GM12801 (cell line): ENCODE results near the gene KCNQ1.

ENCODE experiments used
- CTCF ChIP-seq: IDR thresholded peaks from one replicate; pipeline ENCODE4 v1.5.1; 2011; ENCODE audit warnings: control low read depth; ENCODE audit not compliant: insufficient read length; ENCODE audit errors: extremely low read depth

The KCNQ1 gene

GRCh38 chr11:2592559-2593392, 148.0 kb downstream of the KCNQ1 start:
- no peak for TF ChIP-seq CTCF

- no peak for TF ChIP-seq CTCF
Measured at GRCh38 chr11:2593393-2593950, 148.7 kb downstream of the KCNQ1 start.

- TF ChIP-seq CTCF: no peak
Measured at GRCh38 chr11:2594267-2594666, 149.5 kb downstream of the KCNQ1 start.

GRCh38 chr11:2595204-2595603, 150.4 kb downstream of the KCNQ1 start:
- no peak for TF ChIP-seq CTCF

DNA sequence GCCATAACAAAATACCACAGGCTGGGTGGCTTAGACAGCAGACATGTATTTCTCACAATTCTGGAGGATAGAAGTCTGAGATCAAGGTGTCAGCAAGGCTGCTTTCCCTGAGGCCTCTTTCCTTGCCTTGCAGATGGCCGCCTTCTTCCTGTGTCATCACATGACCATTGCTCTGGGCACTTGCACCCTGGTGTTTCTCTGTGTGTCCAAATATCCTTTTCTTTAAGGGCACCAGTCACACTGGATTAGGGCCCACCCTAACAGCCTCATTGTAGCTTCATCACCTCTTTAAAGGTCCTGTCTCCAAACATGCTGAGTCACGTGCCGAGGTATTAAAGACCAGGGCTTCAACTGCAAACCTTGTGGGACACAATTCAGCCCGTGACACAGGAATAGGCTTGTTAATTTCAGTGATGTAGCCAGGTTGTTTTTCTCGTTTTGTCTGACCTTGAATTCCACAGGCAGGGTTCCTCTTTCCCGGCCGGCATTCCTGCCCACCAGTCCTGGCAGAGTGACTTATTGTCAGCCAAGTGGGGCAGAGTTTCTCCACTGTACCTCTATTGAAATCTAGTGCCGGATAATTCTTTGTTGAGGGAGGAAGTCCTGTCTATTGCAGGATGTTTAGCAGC, 154.9 kb downstream of the KCNQ1 start:
- no peak for TF ChIP-seq CTCF

DNA sequence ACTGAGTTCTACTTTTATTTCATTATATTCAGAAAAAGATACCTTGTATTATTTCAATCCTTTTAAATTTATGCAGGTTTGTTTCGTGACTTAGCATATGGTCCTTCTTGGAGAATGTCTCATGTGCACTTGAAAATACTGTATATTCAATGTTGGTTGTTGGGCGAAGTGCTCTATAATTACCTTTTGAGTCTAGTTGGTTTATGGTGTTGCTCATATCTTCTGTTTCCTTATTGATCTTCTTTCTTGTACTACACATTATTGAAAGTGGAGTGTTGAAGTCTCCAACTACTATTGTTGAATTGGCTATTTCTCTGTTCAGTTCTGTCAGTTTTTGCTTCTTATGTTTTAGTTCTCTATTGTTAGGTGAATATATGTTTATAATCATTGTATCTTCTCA, 164.5 kb downstream of the KCNQ1 start:
- no peak for TF ChIP-seq CTCF

- no peak for TF ChIP-seq CTCF
Measured at GRCh38 chr11:2612884-2613571, 168.2 kb downstream of the KCNQ1 start.
